PC-3 (cell line): ENCODE measurements around the gene PPP1R1C. TPM values are rescaled to one million over a fixed set of nuclear protein-coding genes. Genes with fewer than 3 reads are reported as not detected.

Experiments used
- ATAC-seq: fragments of 200-7000 bp; cut with Tn5 transposase; 2 replicates; pipeline ENCODE4 v1.9.1; 2020; ENCODE audit warnings: mild to moderate bottlenecking, moderate library complexity
- BruUV-seq: library from RNA; stranded (reverse); fragments of 400-500 nt; replicated peaks from 2 replicates; lab custom pipeline; 2021; lab: Mats Ljungman, UMichigan
- CTCF ChIA-PET: fragments of 300-600 bp; sonication (Branson Sonifier 250); formaldehyde crosslinking; loops from one replicate; lab custom pipeline; 2022; ENCODE audit warnings: antibody characterized with exemption; lab: Charles Lee
- POLR2A ChIA-PET: fragments of 300-600 bp; sonication (Branson Sonifier 250); formaldehyde crosslinking; loops from one replicate; lab custom pipeline; 2022; ENCODE audit warnings: antibody characterized with exemption; ENCODE audit not compliant: unreplicated experiment; lab: Charles Lee
- DNase-seq: peaks from one replicate; pipeline ENCODE4 v3.0.0-alpha.2; 2015
- H2AFZ ChIP-seq: fragments of 300-600 bp; sonication (generic); 2 replicates; pipeline ENCODE4 v1.6.0; 2016; ENCODE audit warnings: antibody characterized with exemption, low read length
- H3F3A ChIP-seq: fragments of 300-600 bp; sonication (generic); one replicate; pipeline ENCODE4 v1.6.0; 2017; ENCODE audit warnings: antibody characterized with exemption, low read length, control low read depth, mild to moderate bottlenecking; ENCODE audit not compliant: unreplicated experiment
- H3K27ac ChIP-seq: fragments of 300-600 bp; sonication (generic); 2 replicates; pipeline ENCODE4 v1.5.1; 2016; ENCODE audit warnings: mild to moderate bottlenecking, low read length
- H3K27me3 ChIP-seq: fragments of 300-600 bp; sonication (generic); 2 replicates; pipeline ENCODE4 v1.6.1; 2016; ENCODE audit warnings: low read length, mixed read lengths
- H3K36me3 ChIP-seq: fragments of 300-600 bp; sonication (generic); 2 replicates; pipeline ENCODE4 v1.6.1; 2016; ENCODE audit warnings: low read depth, mixed run types, low read length, mixed read lengths
- H3K4me1 ChIP-seq: fragments of 300-600 bp; sonication (generic); 2 replicates; pipeline ENCODE4 v1.5.1; 2016; ENCODE audit warnings: low read length; ENCODE audit not compliant: insufficient read depth
- H3K4me2 ChIP-seq: fragments of 300-600 bp; sonication (generic); 2 replicates; pipeline ENCODE4 v1.6.0; 2016; ENCODE audit warnings: low read length
- H3K4me3 ChIP-seq: fragments of 300-600 bp; sonication (generic); 2 replicates; pipeline ENCODE4 v1.5.1; 2016; ENCODE audit warnings: mild to moderate bottlenecking, low read length, mixed read lengths
- H3K79me2 ChIP-seq: fragments of 300-600 bp; sonication (generic); 2 replicates; pipeline ENCODE4 v1.6.1; 2017; ENCODE audit warnings: low read length, mixed read lengths
- H3K9ac ChIP-seq: fragments of 300-600 bp; sonication (generic); 2 replicates; pipeline ENCODE4 v1.6.0; 2016; ENCODE audit warnings: mild to moderate bottlenecking, low read length
- H3K9me2 ChIP-seq: fragments of 300-600 bp; sonication (generic); replicated peaks from 2 replicates; pipeline ENCODE4 v1.6.1; 2016; ENCODE audit warnings: mixed run types, low read length, mixed read lengths
- H3K9me3 ChIP-seq: fragments of 300-600 bp; sonication (generic); 2 replicates; pipeline ENCODE4 v1.6.1; 2016; ENCODE audit warnings: low read length, mixed read lengths
- H4K20me1 ChIP-seq: fragments of 300-600 bp; sonication (generic); 2 replicates; pipeline ENCODE4 v1.6.1; 2016; ENCODE audit warnings: low read length, mixed read lengths
- CTCF ChIP-seq: fragments of 300-600 bp; sonication (generic); conservative IDR thresholded peaks from 2 replicates; pipeline ENCODE4 v1.5.1; 2017; ENCODE audit warnings: antibody characterized with exemption, low read depth, mild to moderate bottlenecking, low read length
- EZH2 ChIP-seq: fragments of 300-600 bp; sonication (generic); IDR thresholded peaks from one replicate; pipeline ENCODE4 v1.6.1; 2017; ENCODE audit warnings: antibody characterized with exemption, mild to moderate bottlenecking, low read length; ENCODE audit not compliant: unreplicated experiment
- EZH2phosphoT487 ChIP-seq: fragments of 300-600 bp; sonication (generic); IDR thresholded peaks from 2 replicates; pipeline ENCODE4 v1.6.1; 2018; ENCODE audit warnings: mild to moderate bottlenecking, antibody characterized with exemption, low read length, borderline replicate concordance
- intact Hi-C: fragments of 100-400 bp; cut with micrococcal nuclease; formaldehyde crosslinking; loops from 2 replicates; pipeline ENCODE4 v1.9.0; 2023
- total RNA-seq: library from RNA; depleted of rRNA; stranded (reverse); fragments of >200 nt; gene quantifications from 2 replicates; pipeline ENCODE4 v1.2.3, GENCODE V29; 2014

PPP1R1C gene
- total RNA-seq, 1 experiment from 2014 or later = 1.4 TPM

- no peak overlapping the region for H3K9ac ChIP-seq
- ATAC-seq (peak; percentile 25; the same call in 1 of the 2 replicates), DNase-seq (peak; percentile 69)
- H3K4me2 ChIP-seq = 0 out of 2 replicates have a peak overlapping the region, but pooled peaks have one; percentile 3
- intact Hi-C loops = no loop called here
- H3F3A ChIP-seq = no peaks in the 10 kb centered on the region
- H3K79me2 ChIP-seq = no peaks in the 10 kb centered on the region
- ChIA-PET CTCF (no interaction called here), POLR2A (no interaction called here)
- H2AFZ ChIP-seq = no peak overlapping the region
- TF ChIP-seq EZH2 (no peak), EZH2phosphoT487 (no peak), CTCF (no peak)
- H3K36me3 ChIP-seq = no peaks in the 10 kb centered on the region
- H3K9me2 ChIP-seq = no peaks in the 10 kb centered on the region
- no peak overlapping the region for H3K4me3 ChIP-seq
- H3K4me1 ChIP-seq = peaks cover 33% of the 10 kb centered on the region
- H4K20me1 ChIP-seq = no peaks in the 10 kb centered on the region
- H3K27me3 ChIP-seq = no peaks in the 10 kb centered on the region
- H3K9me3 ChIP-seq = no peaks in the 10 kb centered on the region
- H3K27ac ChIP-seq = no peak overlapping the region
- BruUV-seq = no TSS peak
These were observed 36.6 kb upstream of the PPP1R1C start for GRCh38 chr2:181949047-181949446.

GRCh38 chr2:181952404-181953226 is 33.0 kb upstream of the PPP1R1C start:
- H3K4me1 ChIP-seq = peaks cover 35% of the 10 kb centered on the region

More at GRCh38 chr2:181952404-181953226, 33.0 kb upstream of the PPP1R1C start:
- peak; percentile 34 for ATAC-seq
- CTCF ChIA-PET = no interaction called here
- POLR2A ChIA-PET = no interaction called here
- H3K9ac ChIP-seq = no peak overlapping the region
- no peaks in the 10 kb centered on the region for H3K79me2 ChIP-seq
- no peak for DNase-seq
- BruUV-seq = no TSS peak
- no peak overlapping the region for H2AFZ ChIP-seq
- no peak overlapping the region for H3K4me2 ChIP-seq
- TF ChIP-seq CTCF (no peak), EZH2phosphoT487 (no peak), EZH2 (no peak)
- no peaks in the 10 kb centered on the region for H4K20me1 ChIP-seq
- H3K9me2 ChIP-seq = no peaks in the 10 kb centered on the region
- intact Hi-C loops = loop anchor here (5.0 kb wide), 2 partner anchors 50 to 175 kb away; no protein-coding TSS in a partner anchor
- no peak overlapping the region for H3K27ac ChIP-seq
- H3K9me3 ChIP-seq = no peaks in the 10 kb centered on the region
- H3K27me3 ChIP-seq = no peaks in the 10 kb centered on the region
- no peaks in the 10 kb centered on the region for H3K36me3 ChIP-seq
- H3F3A ChIP-seq = peaks cover 3% of the 10 kb centered on the region
- no peak overlapping the region for H3K4me3 ChIP-seq
